Natural killer cell (primary cell): Measurements from ENCODE around the gene LNX2. TPM values are rescaled to one million over a fixed set of nuclear protein-coding genes. Genes with fewer than 3 reads are reported as not detected.
A peak's percentile ranks its signal among the peaks of the same experiment; 100 is the strongest.

Experiments
- ATAC-seq, 3 donors: fragments of 150-1000 bp in 2 of 3; fragments of 200-7000 bp in 1 of 3; cut with Tn5 transposase; 1 replicate in 1 of 3; 2 replicates in 2 of 3; pipeline ENCODE4 v1.10.0; 2021; ENCODE audit warnings: mild to moderate bottlenecking in 2 of 3, moderate library complexity in 2 of 3
- DNase-seq, 2 donors: peaks; one replicate each; pipeline versions ENCODE4 v3.0.0 to v3.0.0-alpha.2; 2013 to 2021; ENCODE audit warnings: mixed read lengths in 1 of 2
- H3K27ac ChIP-seq: one replicate; pipeline ENCODE4 v1.5.1; 2013; ENCODE audit warnings: mild to moderate bottlenecking, low read length
- H3K27me3 ChIP-seq: one replicate; pipeline ENCODE4 v1.6.1; 2013; ENCODE audit warnings: low read length; ENCODE audit not compliant: control insufficient read depth, insufficient read depth
- H3K36me3 ChIP-seq: one replicate; pipeline ENCODE4 v1.6.1; 2013; ENCODE audit warnings: low read length; ENCODE audit not compliant: control insufficient read depth, insufficient read depth
- H3K4me1 ChIP-seq: one replicate; pipeline ENCODE4 v1.6.1; 2013; ENCODE audit warnings: low read length; ENCODE audit not compliant: control insufficient read depth, insufficient read depth
- H3K4me3 ChIP-seq: one replicate; pipeline ENCODE4 v1.5.1; 2013; ENCODE audit warnings: low read length
- H3K9me3 ChIP-seq: one replicate; pipeline ENCODE4 v1.6.1; 2013; ENCODE audit warnings: low read length; ENCODE audit not compliant: control insufficient read depth, insufficient read depth
- H3K27ac Mint-ChIP-seq, 2 donors: one replicate each; pipeline ENCODE4 v1.8.0; 2022; ENCODE audit warnings: mild to moderate bottlenecking in 2 of 2, mixed read lengths in 2 of 2, moderate library complexity in 1 of 2
- H3K27me3 Mint-ChIP-seq, 2 donors: one replicate each; pipeline ENCODE4 v1.8.0; 2022; ENCODE audit warnings: low read depth in 2 of 2, mixed read lengths in 2 of 2
- H3K36me3 Mint-ChIP-seq: one replicate; pipeline ENCODE4 v1.8.0; 2022; ENCODE audit warnings: mixed read lengths
- H3K4me1 Mint-ChIP-seq, 2 donors: one replicate each; pipeline ENCODE4 v1.8.0; 2022; ENCODE audit warnings: mixed read lengths in 2 of 2
- H3K4me3 Mint-ChIP-seq: one replicate; pipeline ENCODE4 v1.8.0; 2022; ENCODE audit warnings: mild to moderate bottlenecking, moderate library complexity, mixed read lengths
- H3K9me3 Mint-ChIP-seq, 2 donors: one replicate each; pipeline ENCODE4 v1.8.0; 2022; ENCODE audit warnings: mixed read lengths in 2 of 2
- WGBS: methylation state at CpG from one replicate; pipeline ENCODE4 v1.1.7; 2013; ENCODE audit warnings: missing lambda C conversion rate; ENCODE audit not compliant: insufficient coverage; 5-methylcytosine and 5-hydroxymethylcytosine counted together
- intact Hi-C: fragments of 100-400 bp; cut with micrococcal nuclease; formaldehyde crosslinking; loops from one replicate; pipeline ENCODE4 v1.14.2; 2022
- total RNA-seq, 4 donors: library from RNA; stranded (reverse); fragments of 120-200 nt in 1 of 4; gene quantifications; one replicate each; pipeline versions ENCODE4 v1.2.3 to v1.2.4, GENCODE V29; 2013 to 2022
- TF ChIP-seq, protein P1 (sequence below): fragments of 200-600 bp; IDR thresholded peaks from one replicate; pipeline ENCODE4 v1.8.0; 2022; ENCODE audit warnings: antibody characterized with exemption

LNX2 gene
- total RNA-seq, 3 donors from 2014 or later (not counting 1 experiment from before 2014, with no cell fraction given): 4.5 to 6.6 (median 5.0) TPM

- no peaks in the 10 kb centered on the region for H3K36me3 Mint-ChIP-seq
- no peaks in the 10 kb centered on the region for H3K9me3 ChIP-seq
- 90% methylated on average over 3 of the region's 3 CpGs for WGBS
- ATAC-seq (no peak), DNase-seq (no peak)
- H3K27me3 ChIP-seq: no peaks in the 10 kb centered on the region
- H3K27me3 Mint-ChIP-seq: peaks cover 6 to 17% of the 10 kb centered on the region in 2 donors
- H3K36me3 ChIP-seq: no peaks in the 10 kb centered on the region
- intact Hi-C loops: no loop called here
- no peak overlapping the region for H3K27ac ChIP-seq
- no peaks in the 10 kb centered on the region for H3K9me3 Mint-ChIP-seq
- TF ChIP-seq, protein P1, sequence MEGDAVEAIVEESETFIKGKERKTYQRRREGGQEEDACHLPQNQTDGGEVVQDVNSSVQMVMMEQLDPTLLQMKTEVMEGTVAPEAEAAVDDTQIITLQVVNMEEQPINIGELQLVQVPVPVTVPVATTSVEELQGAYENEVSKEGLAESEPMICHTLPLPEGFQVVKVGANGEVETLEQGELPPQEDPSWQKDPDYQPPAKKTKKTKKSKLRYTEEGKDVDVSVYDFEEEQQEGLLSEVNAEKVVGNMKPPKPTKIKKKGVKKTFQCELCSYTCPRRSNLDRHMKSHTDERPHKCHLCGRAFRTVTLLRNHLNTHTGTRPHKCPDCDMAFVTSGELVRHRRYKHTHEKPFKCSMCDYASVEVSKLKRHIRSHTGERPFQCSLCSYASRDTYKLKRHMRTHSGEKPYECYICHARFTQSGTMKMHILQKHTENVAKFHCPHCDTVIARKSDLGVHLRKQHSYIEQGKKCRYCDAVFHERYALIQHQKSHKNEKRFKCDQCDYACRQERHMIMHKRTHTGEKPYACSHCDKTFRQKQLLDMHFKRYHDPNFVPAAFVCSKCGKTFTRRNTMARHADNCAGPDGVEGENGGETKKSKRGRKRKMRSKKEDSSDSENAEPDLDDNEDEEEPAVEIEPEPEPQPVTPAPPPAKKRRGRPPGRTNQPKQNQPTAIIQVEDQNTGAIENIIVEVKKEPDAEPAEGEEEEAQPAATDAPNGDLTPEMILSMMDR: no peak
- no peak overlapping the region for H3K4me3 ChIP-seq
- H3K27ac Mint-ChIP-seq: no peak overlapping the region
- peaks cover 0 to 6% of the 10 kb centered on the region in 2 donors for H3K4me1 Mint-ChIP-seq
- H3K4me1 ChIP-seq: peaks cover 6% of the 10 kb centered on the region
- H3K4me3 Mint-ChIP-seq: no peak overlapping the region
Observed at GRCh38 chr13:27526516-27526915, 93.8 kb downstream of the LNX2 start.

GRCh38 chr13:27524981-27525975 is 95.1 kb downstream of the LNX2 start:
- ATAC-seq (no peak), DNase-seq (no peak)
- H3K27me3 ChIP-seq: no peaks in the 10 kb centered on the region
- H3K27ac ChIP-seq: no peak overlapping the region
- peaks cover 0 to 6% of the 10 kb centered on the region in 2 donors for H3K4me1 Mint-ChIP-seq
- H3K9me3 ChIP-seq: no peaks in the 10 kb centered on the region
- peaks cover 8% of the 10 kb centered on the region in 2 donors for H3K27me3 Mint-ChIP-seq
- peaks cover 6% of the 10 kb centered on the region for H3K4me1 ChIP-seq
- H3K4me3 Mint-ChIP-seq: no peak overlapping the region
- H3K27ac Mint-ChIP-seq: no peak overlapping the region
- TF ChIP-seq, protein P1: no peak
- 91% methylated on average over 13 of the region's 14 CpGs for WGBS
- H3K36me3 Mint-ChIP-seq: no peaks in the 10 kb centered on the region
- intact Hi-C loops: no loop called here
- H3K36me3 ChIP-seq: no peaks in the 10 kb centered on the region
- H3K4me3 ChIP-seq: no peak overlapping the region
- H3K9me3 Mint-ChIP-seq: no peaks in the 10 kb centered on the region

DNA sequence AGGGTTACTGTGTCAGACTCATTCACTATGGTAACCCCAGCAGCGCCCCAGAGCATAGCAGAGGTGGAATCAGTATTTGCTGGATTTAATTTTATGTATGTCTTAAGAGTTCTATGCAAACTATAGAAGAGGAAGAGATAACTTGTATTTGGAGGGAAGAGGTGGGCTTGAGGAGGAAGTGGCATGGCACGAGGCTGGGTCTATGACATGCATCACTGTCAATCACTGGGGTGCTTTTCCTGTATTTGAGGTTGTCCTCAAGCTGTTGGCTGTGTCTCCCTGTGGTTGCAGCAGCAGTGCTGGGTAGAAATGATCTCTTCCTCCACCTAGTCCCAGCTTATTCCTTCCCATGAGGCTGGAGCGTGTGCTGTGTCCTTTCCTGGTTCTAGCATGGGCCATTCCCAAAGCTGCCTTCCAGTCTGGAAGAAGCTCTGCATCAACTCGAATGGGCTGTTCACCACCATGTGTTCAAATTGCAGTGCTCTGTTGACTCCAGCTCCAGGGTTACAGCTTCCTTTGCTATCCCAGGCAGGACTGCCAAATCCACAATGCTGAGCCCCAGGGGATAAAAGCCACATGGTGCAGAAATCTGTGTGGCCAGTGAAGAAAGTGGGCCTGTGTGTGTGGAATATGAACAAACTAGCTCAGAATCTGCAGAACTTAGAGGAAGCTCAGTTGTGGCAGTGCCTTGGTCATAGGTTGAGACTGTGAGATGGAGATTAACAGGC is 96.8 kb downstream of the LNX2 start:
- Histone ChIP-seq H3K9me3 (no peaks in the 10 kb centered on the region), H3K4me1 (peaks cover 6% of the 10 kb centered on the region), H3K4me3 (no peak overlapping the region), H3K36me3 (no peaks in the 10 kb centered on the region), H3K27ac (no peak overlapping the region), H3K27me3 (no peaks in the 10 kb centered on the region)
- no peaks in the 10 kb centered on the region for H3K36me3 Mint-ChIP-seq
- no peaks in the 10 kb centered on the region for H3K9me3 Mint-ChIP-seq
- intact Hi-C loops: no loop called here
- H3K4me1 Mint-ChIP-seq: peaks cover 0 to 6% of the 10 kb centered on the region in 2 donors
- peak in 1 of 3 donors; percentile 21 for ATAC-seq
- DNase-seq: no peak
- TF ChIP-seq, protein P1: no peak
- H3K27ac Mint-ChIP-seq: no peak overlapping the region
- H3K27me3 Mint-ChIP-seq: peaks cover 9 to 22% of the 10 kb centered on the region in 2 donors
- H3K4me3 Mint-ChIP-seq: no peak overlapping the region
- WGBS: 64% methylated on average over 4 of the region's 4 CpGs
